Thoracic aorta (tissue), 2 donors: ENCODE measurements around the gene LMBR1. TPM values are rescaled to one million over a fixed set of nuclear protein-coding genes. Genes with fewer than 3 reads are reported as not detected.
A peak's percentile ranks its signal among the peaks of the same experiment; 100 is the strongest.

Source experiments
- ATAC-seq: fragments of 150-250 bp; one replicate; pipeline ENCODE4 v1.8.0; 2017; ENCODE audit warnings: low read depth; ENCODE audit not compliant: insufficient number of reproducible peaks, low FRiP score
- DNase-seq: peaks from one replicate; pipeline ENCODE4 v3.0.0-alpha.2; 2020; ENCODE audit warnings: low spot score
- H3K27ac ChIP-seq, 2 donors: fragments of 200-600 bp; sonication (generic); 1 replicate in 1 of 2; 2 replicates in 1 of 2; pipeline ENCODE4 v1.5.1; 2016; ENCODE audit warnings: mild to moderate bottlenecking in 2 of 2, moderate library complexity in 2 of 2
- H3K27me3 ChIP-seq: fragments of 200-600 bp; sonication (generic); replicated peaks from 2 replicates; pipeline ENCODE4 v1.6.0; 2016; ENCODE audit warnings: mild to moderate bottlenecking; ENCODE audit not compliant: insufficient read depth
- H3K36me3 ChIP-seq: fragments of 200-600 bp; sonication (generic); one replicate; pipeline ENCODE4 v1.5.1; 2016
- H3K4me1 ChIP-seq, 2 donors: fragments of 200-600 bp; sonication (generic); 1 replicate in 1 of 2; 2 replicates in 1 of 2; pipeline versions ENCODE4 v1.5.1 to v1.6.0; 2016; ENCODE audit warnings: low read depth in 2 of 2, mild to moderate bottlenecking in 1 of 2; ENCODE audit not compliant: control insufficient read depth in 1 of 2
- H3K4me3 ChIP-seq: fragments of 200-600 bp; sonication (generic); 2 replicates; pipeline ENCODE4 v1.5.1; 2016; ENCODE audit warnings: mild to moderate bottlenecking
- H3K9me3 ChIP-seq: fragments of 200-600 bp; sonication (generic); 2 replicates; pipeline ENCODE4 v1.5.1; 2016
- CTCF ChIP-seq: fragments of 200-600 bp; sonication (generic); IDR thresholded peaks from one replicate; pipeline ENCODE4 v1.5.1; 2019; ENCODE audit warnings: antibody characterized with exemption
- total RNA-seq, 2 donors: library from RNA; depleted of rRNA; stranded (reverse); fragments of >200 nt; gene quantifications; one replicate each; pipeline versions ENCODE4 v1.1.0 to v1.2.3, GENCODE V29; 2016

Gene LMBR1
- total RNA-seq, 2 donors from 2014 or later: 54.3 to 56.6 TPM

- ATAC-seq (no peak), DNase-seq (no peak)
- Histone ChIP-seq H3K4me1 (peaks cover 8 to 13% of the 10 kb centered on the region in 2 donors), H3K4me3 (no peak overlapping the region), H3K27me3 (no peaks in the 10 kb centered on the region), H3K27ac (no peak overlapping the region), H3K36me3 (no peaks in the 10 kb centered on the region), H3K9me3 (no peaks in the 10 kb centered on the region)
- TF ChIP-seq CTCF: no peak
Measured at GRCh38 chr7:156896388-156897022, 3.5 kb upstream of the LMBR1 start.

GRCh38 chr7:156895024-156895780, 2.2 kb upstream of the LMBR1 start:
- Histone ChIP-seq H3K36me3 (no peaks in the 10 kb centered on the region), H3K4me3 (no peak overlapping the region), H3K9me3 (no peaks in the 10 kb centered on the region), H3K4me1 (peaks cover 11 to 15% of the 10 kb centered on the region in 2 donors), H3K27ac (no peak overlapping the region), H3K27me3 (no peaks in the 10 kb centered on the region)
- TF ChIP-seq CTCF: no peak
- no peak for ATAC-seq
- DNase-seq: no peak

GRCh38 chr7:156892081-156892800, 742 bp downstream of the LMBR1 start:
- Histone ChIP-seq H3K36me3 (no peaks in the 10 kb centered on the region), H3K9me3 (no peaks in the 10 kb centered on the region), H3K4me1 (peaks cover 11 to 15% of the 10 kb centered on the region in 2 donors), H3K4me3 (peak overlapping the region; percentile 95), H3K27me3 (no peaks in the 10 kb centered on the region), H3K27ac (no peak overlapping the region)
- TF ChIP-seq CTCF: no peak
- DNase-seq (no peak), ATAC-seq (no peak)

- Histone ChIP-seq H3K4me1 (peaks cover 11 to 15% of the 10 kb centered on the region in 2 donors), H3K4me3 (no peak overlapping the region), H3K27me3 (no peaks in the 10 kb centered on the region), H3K9me3 (no peaks in the 10 kb centered on the region), H3K27ac (no peak overlapping the region), H3K36me3 (no peaks in the 10 kb centered on the region)
- ATAC-seq: no peak
- no peak for TF ChIP-seq CTCF
- no peak for DNase-seq
Measured at GRCh38 chr7:156889746-156890145, 3.2 kb downstream of the LMBR1 start.

- Histone ChIP-seq H3K27ac (no peak overlapping the region), H3K4me3 (no peak overlapping the region), H3K36me3 (no peaks in the 10 kb centered on the region), H3K27me3 (no peaks in the 10 kb centered on the region), H3K9me3 (no peaks in the 10 kb centered on the region), H3K4me1 (peaks cover 11 to 14% of the 10 kb centered on the region in 2 donors)
- no peak for ATAC-seq
- DNase-seq: no peak
- no peak for TF ChIP-seq CTCF
Measured at GRCh38 chr7:156889089-156889488, 3.9 kb downstream of the LMBR1 start.
